ENCODE data around the gene ZNF221.

- TF ChIP-seq POLR2AphosphoS5 (IDR thresholded peaks at IDR 0.05) (no peak), CTCF (IDR thresholded peaks at IDR 0.05) (no peak)
Observed at GRCh38 chr19:43914051-43914450, 37.0 kb upstream of the ZNF221 start.
